Activated CD8-positive, alpha-beta T cell treated with anti-CD3 and anti-CD28 coated beads for 36 hours (primary cell): ENCODE measurements around the gene OBSCN. TPM values are rescaled to one million over a fixed set of nuclear protein-coding genes. Genes with fewer than 3 reads are reported as not detected.

Experiments
- ATAC-seq: fragments of 200-7000 bp; cut with Tn5 transposase; one replicate; pipeline ENCODE4 v1.10.0; 2021; ENCODE audit warnings: mild to moderate bottlenecking, moderate library complexity
- CTCF ChIA-PET: fragments of 350-600 bp; sonication (Branson Sonifier 250); formaldehyde crosslinking; loops from one replicate; lab custom pipeline; 2021; ENCODE audit warnings: antibody characterized with exemption; lab: Charles Lee
- POLR2A ChIA-PET: fragments of 350-600 bp; sonication (Branson Sonifier 250); formaldehyde crosslinking; loops from one replicate; lab custom pipeline; 2021; ENCODE audit warnings: antibody characterized with exemption; lab: Charles Lee
- DNase-seq: peaks from one replicate; pipeline ENCODE4 v3.0.0-alpha.2; 2020
- H3K27ac Mint-ChIP-seq: one replicate; pipeline ENCODE4 v1.8.0; 2021; ENCODE audit warnings: mild to moderate bottlenecking, mixed read lengths
- H3K27me3 Mint-ChIP-seq: one replicate; pipeline ENCODE4 v1.8.0; 2021; ENCODE audit warnings: mixed read lengths
- H3K36me3 Mint-ChIP-seq: one replicate; pipeline ENCODE4 v1.8.0; 2021; ENCODE audit warnings: low read depth, mixed read lengths
- H3K4me1 Mint-ChIP-seq: one replicate; pipeline ENCODE4 v1.8.0; 2021; ENCODE audit warnings: low read depth, mixed read lengths
- H3K4me3 Mint-ChIP-seq: one replicate; pipeline ENCODE4 v1.8.0; 2021; ENCODE audit warnings: mild to moderate bottlenecking, moderate library complexity, mixed read lengths
- H3K9me3 Mint-ChIP-seq: one replicate; pipeline ENCODE4 v1.8.0; 2021; ENCODE audit warnings: mixed read lengths
- CTCF ChIP-seq: fragments of 200-600 bp; IDR thresholded peaks from one replicate; pipeline ENCODE4 v1.8.0; 2022; ENCODE audit warnings: antibody characterized with exemption, mild to moderate bottlenecking
- intact Hi-C: fragments of 100-400 bp; cut with micrococcal nuclease; formaldehyde crosslinking; loops from one replicate; pipeline ENCODE4 v1.10.0; 2022
- total RNA-seq, 2 experiments: library from RNA; stranded (reverse); gene quantifications; one replicate each; pipeline ENCODE4 v1.2.3, GENCODE V29; 2021

OBSCN gene
- total RNA-seq, 2 experiments from 2014 or later = 21.6 to 23.7 TPM

GRCh38 chr1:228354390-228355320 is 146.8 kb downstream of the OBSCN start:
- H3K27ac Mint-ChIP-seq = no peak overlapping the region
- H3K4me1 Mint-ChIP-seq = no peaks in the 10 kb centered on the region
- CTCF ChIA-PET = no interaction called here
- ATAC-seq (no peak), DNase-seq (no peak)
- intact Hi-C loops = no loop called here
- no peaks in the 10 kb centered on the region for H3K27me3 Mint-ChIP-seq
- H3K4me3 Mint-ChIP-seq = no peak overlapping the region
- H3K9me3 Mint-ChIP-seq = no peaks in the 10 kb centered on the region
- POLR2A ChIA-PET = no interaction called here
- no peak for TF ChIP-seq CTCF
- H3K36me3 Mint-ChIP-seq = no peaks in the 10 kb centered on the region

- H3K27me3 Mint-ChIP-seq = no peaks in the 10 kb centered on the region
These were observed 149.2 kb downstream of the OBSCN start for GRCh38 chr1:228356897-228357680.

GRCh38 chr1:228358039-228358763 is 150.4 kb downstream of the OBSCN start:
- Mint-ChIP-seq H3K4me3 (no peak overlapping the region), H3K36me3 (no peaks in the 10 kb centered on the region), H3K27me3 (no peaks in the 10 kb centered on the region), H3K9me3 (no peaks in the 10 kb centered on the region), H3K4me1 (no peaks in the 10 kb centered on the region), H3K27ac (peak overlapping the region; percentile 44)
- intact Hi-C loops = no loop called here
- TF ChIP-seq CTCF = no peak
- ChIA-PET POLR2A (interaction anchor here (0.8 kb wide), 1 partner anchor 39 kb away, joined by 3 read pairs; no protein-coding TSS in a partner anchor), CTCF (no interaction called here)
- peak; percentile 25 for DNase-seq
- ATAC-seq = peak; percentile 81

More at GRCh38 chr1:228356897-228357680, 149.2 kb downstream of the OBSCN start:
- DNase-seq = no peak
- no peak overlapping the region for H3K27ac Mint-ChIP-seq
- POLR2A ChIA-PET = no interaction called here
- H3K36me3 Mint-ChIP-seq = no peaks in the 10 kb centered on the region
- no peak overlapping the region for H3K4me3 Mint-ChIP-seq
- intact Hi-C loops = no loop called here
- ATAC-seq = no peak
- no peaks in the 10 kb centered on the region for H3K9me3 Mint-ChIP-seq
- CTCF ChIA-PET = no interaction called here
- TF ChIP-seq CTCF = no peak
- H3K4me1 Mint-ChIP-seq = no peaks in the 10 kb centered on the region

- no peaks in the 10 kb centered on the region for H3K27me3 Mint-ChIP-seq
- no peaks in the 10 kb centered on the region for H3K4me1 Mint-ChIP-seq
- no peaks in the 10 kb centered on the region for H3K9me3 Mint-ChIP-seq
- H3K27ac Mint-ChIP-seq = peak overlapping the region; percentile 30
- DNase-seq = no peak
- no peaks in the 10 kb centered on the region for H3K36me3 Mint-ChIP-seq
- ChIA-PET POLR2A (interaction anchor here (0.8 kb wide), 1 partner anchor 38 kb away, joined by 3 read pairs; no protein-coding TSS in a partner anchor), CTCF (no interaction called here)
- no peak overlapping the region for H3K4me3 Mint-ChIP-seq
- intact Hi-C loops = no loop called here
- TF ChIP-seq CTCF = no peak
- no peak for ATAC-seq
These were observed 151.1 kb downstream of the OBSCN start for GRCh38 chr1:228358764-228359612.
